HepG2 (cell line): Measurements from ENCODE around the gene DUS1L. TPM values are rescaled to one million over a fixed set of nuclear protein-coding genes. Genes with fewer than 3 reads are reported as not detected.
A peak's percentile ranks its signal among the peaks of the same experiment; 100 is the strongest.

Experiments used
- CCDC6 ChIP-seq: sonication (generic); formaldehyde crosslinking; IDR thresholded peaks from 2 replicates; pipeline ENCODE4 v1.8.1; 2022; ENCODE audit warnings: mild to moderate bottlenecking, missing genetic modification reagents, moderate library complexity
- CSRNP2 ChIP-seq: sonication (generic); formaldehyde crosslinking; conservative IDR thresholded peaks from 2 replicates; pipeline ENCODE4 v1.8.0; 2022; ENCODE audit warnings: low read depth, missing genetic modification reagents
- CTCF ChIP-seq: sonication (generic); formaldehyde crosslinking; IDR thresholded peaks from 2 replicates; pipeline ENCODE4 v1.5.0; 2020; ENCODE audit warnings: mild to moderate bottlenecking, missing genetic modification reagents, moderate library complexity
- FOSL2 ChIP-seq: sonication (generic); formaldehyde crosslinking; IDR thresholded peaks from 2 replicates; pipeline ENCODE4 v1.4.0; 2020; ENCODE audit warnings: missing genetic modification reagents
- IKZF4 ChIP-seq: sonication (generic); formaldehyde crosslinking; IDR thresholded peaks from 2 replicates; pipeline ENCODE4 v1.5.1; 2020; ENCODE audit warnings: borderline replicate concordance, mild to moderate bottlenecking, low read depth, missing genetic modification reagents; ENCODE audit errors: not compliant biosample characterization
- IRF2 ChIP-seq: IDR thresholded peaks from 2 replicates; pipeline ENCODE4 v1.6.1; 2018; ENCODE audit warnings: missing genetic modification reagents, missing compliant biosample characterization
- KLF11 ChIP-seq: IDR thresholded peaks from 2 replicates; pipeline ENCODE4 v1.6.1; 2016; ENCODE audit warnings: missing compliant biosample characterization
- NFIC ChIP-seq: IDR thresholded peaks from 2 replicates; pipeline ENCODE4 v1.6.1; 2012; ENCODE audit warnings: mild to moderate bottlenecking, low read length, inconsistent platforms
- NFRKB ChIP-seq: fragments of 450-650 bp; IDR thresholded peaks from 2 replicates; pipeline ENCODE4 v1.6.1; 2017
- SOX6 ChIP-seq, 2 experiments: fragments of 450-650 bp in 1 of 2; sonication (generic) in 1 of 2; formaldehyde crosslinking in 1 of 2; IDR thresholded peaks; 2 replicates each; pipeline versions ENCODE4 v1.4.0 to v1.6.1; 2017 to 2020; ENCODE audit warnings: antibody characterized with exemption in 1 of 2, mild to moderate bottlenecking in 1 of 2, missing genetic modification reagents in 1 of 2
- ZBTB2 ChIP-seq: sonication (generic); formaldehyde crosslinking; IDR thresholded peaks from 2 replicates; pipeline ENCODE4 v1.8.0; 2022; ENCODE audit warnings: low read depth, missing genetic modification reagents
- ZBTB44 ChIP-seq: sonication (generic); formaldehyde crosslinking; IDR thresholded peaks from 2 replicates; pipeline ENCODE4 v1.4.0; 2020; ENCODE audit warnings: missing genetic modification reagents
- ZMYM4 ChIP-seq: sonication (generic); formaldehyde crosslinking; IDR thresholded peaks from 2 replicates; pipeline ENCODE4 v1.8.1; 2023; ENCODE audit warnings: mild to moderate bottlenecking, missing genetic modification reagents
- ZNF280D ChIP-seq: sonication (generic); formaldehyde crosslinking; IDR thresholded peaks from 2 replicates; pipeline ENCODE4 v1.5.1; 2020; ENCODE audit warnings: mild to moderate bottlenecking, missing genetic modification reagents
- ZNF337 ChIP-seq: sonication (generic); formaldehyde crosslinking; IDR thresholded peaks from 2 replicates; pipeline ENCODE4 v1.5.1; 2020; ENCODE audit warnings: missing genetic modification reagents, low read depth, mild to moderate bottlenecking, borderline replicate concordance
- ZNF577 ChIP-seq: sonication (generic); formaldehyde crosslinking; IDR thresholded peaks from 2 replicates; pipeline ENCODE4 v1.4.0; 2020; ENCODE audit warnings: mild to moderate bottlenecking, low read depth, missing genetic modification reagents, borderline replicate concordance
- ZNF598 ChIP-seq: sonication (generic); formaldehyde crosslinking; IDR thresholded peaks from 2 replicates; pipeline ENCODE4 v1.5.1; 2020; ENCODE audit warnings: mild to moderate bottlenecking, missing genetic modification reagents, borderline replicate concordance
- ZNF781 ChIP-seq: sonication (generic); formaldehyde crosslinking; IDR thresholded peaks from 2 replicates; pipeline ENCODE4 v1.5.1; 2020; ENCODE audit warnings: borderline replicate concordance, mild to moderate bottlenecking, missing genetic modification reagents; ENCODE audit errors: not compliant biosample characterization
- polyA plus RNA-seq, 8 experiments: library from polyadenylated mRNA; depleted of rRNA in 3 of 8; stranded (reverse) in 7 of 8; unstranded in 1 of 8; fragments of >200 nt; fragmentation: Illumina TruSeq in 4 of 8; extraction: Trizol in 4 of 8; gene quantifications; 2 replicates each; pipeline versions ENCODE4 v1.2.1 to v1.2.3, GENCODE V29; 2011 to 2016; ENCODE audit warnings: low read depth in 4 of 8, missing spikeins in 1 of 8, mixed read lengths in 1 of 8; ENCODE audit not compliant: insufficient read depth in 1 of 8
- total RNA-seq, 5 experiments: library from RNA; depleted of rRNA; stranded (reverse); fragments of >200 nt; fragmentation: Illumina TruSeq; extraction: Trizol; gene quantifications; 2 replicates each; pipeline ENCODE4 v1.2.3, GENCODE V29; 2016; ENCODE audit warnings: low read depth in 1 of 5

Gene DUS1L
- total and polyA plus RNA-seq, 2 of the 13 experiments (the other 11 are each of a cell fraction or from before 2014, with no cell fraction given) = 81.0 to 109 TPM

GRCh38 chr17:82103553-82104451 is 38.2 kb upstream of the DUS1L start (continued):
- peak; percentile 90 for TF ChIP-seq ZNF280D (CRISPR knock-in tag)
- 0 out of 2 replicates have a peak, but pooled peaks have one; percentile 64 for TF ChIP-seq FOSL2
- no peak for TF ChIP-seq ZNF577 (CRISPR knock-in tag)
- peak; percentile 34 for TF ChIP-seq CTCF (CRISPR knock-in tag)
- TF ChIP-seq IRF2 (CRISPR knock-in tag) = peak; percentile 84
- 0 out of 2 replicates have a peak, but pooled peaks have one; percentile 22 for TF ChIP-seq ZBTB44 (CRISPR knock-in tag)
- TF ChIP-seq SOX6 (IDR thresholded peaks at IDR 0.05) = no peak
- TF ChIP-seq SOX6 (CRISPR knock-in tag; IDR thresholded peaks at IDR 0.05) = peak; percentile 91
- TF ChIP-seq ZBTB2 = no peak
- peak; percentile 82; the same call in 1 of the 2 replicates for TF ChIP-seq CCDC6 (CRISPR knock-in tag)
- TF ChIP-seq IKZF4 (CRISPR knock-in tag) = no peak
- peak; percentile 44; the same call in 1 of the 2 replicates for TF ChIP-seq ZNF337 (CRISPR knock-in tag)
- TF ChIP-seq KLF11 (CRISPR knock-in tag) = peak; percentile 68
- peak; percentile 68; the same call in 1 of the 2 replicates for TF ChIP-seq ZMYM4 (CRISPR knock-in tag)
- TF ChIP-seq ZNF598 = peak; percentile 30; the same call in 1 of the 2 replicates
- TF ChIP-seq CSRNP2 = no peak
- no peak for TF ChIP-seq NFRKB
- peak; percentile 94 for TF ChIP-seq ZNF781 (CRISPR knock-in tag)
- TF ChIP-seq NFIC = no peak
